ENCODE results near the gene KRT13. TPM values are rescaled to one million over a fixed set of nuclear protein-coding genes. Genes with fewer than 3 reads are reported as not detected.

The KRT13 gene
- total RNA-seq, 4 donors from 2014 or later, result 1.5 to 6.4 (median 3.0) TPM

- peaks cover 0 to 16% of the 10 kb centered on the region in 2 donors for H3K4me1 ChIP-seq
- H3K36me3 ChIP-seq, result no peaks in the 10 kb centered on the region
- H3K4me3 ChIP-seq, result no peak overlapping the region
- no peak for DNase-seq
- H3K27me3 ChIP-seq, result no peaks in the 10 kb centered on the region
- no peak for TF ChIP-seq POLR2A (IDR thresholded peaks at IDR 0.05)
- TF ChIP-seq, protein P1, sequence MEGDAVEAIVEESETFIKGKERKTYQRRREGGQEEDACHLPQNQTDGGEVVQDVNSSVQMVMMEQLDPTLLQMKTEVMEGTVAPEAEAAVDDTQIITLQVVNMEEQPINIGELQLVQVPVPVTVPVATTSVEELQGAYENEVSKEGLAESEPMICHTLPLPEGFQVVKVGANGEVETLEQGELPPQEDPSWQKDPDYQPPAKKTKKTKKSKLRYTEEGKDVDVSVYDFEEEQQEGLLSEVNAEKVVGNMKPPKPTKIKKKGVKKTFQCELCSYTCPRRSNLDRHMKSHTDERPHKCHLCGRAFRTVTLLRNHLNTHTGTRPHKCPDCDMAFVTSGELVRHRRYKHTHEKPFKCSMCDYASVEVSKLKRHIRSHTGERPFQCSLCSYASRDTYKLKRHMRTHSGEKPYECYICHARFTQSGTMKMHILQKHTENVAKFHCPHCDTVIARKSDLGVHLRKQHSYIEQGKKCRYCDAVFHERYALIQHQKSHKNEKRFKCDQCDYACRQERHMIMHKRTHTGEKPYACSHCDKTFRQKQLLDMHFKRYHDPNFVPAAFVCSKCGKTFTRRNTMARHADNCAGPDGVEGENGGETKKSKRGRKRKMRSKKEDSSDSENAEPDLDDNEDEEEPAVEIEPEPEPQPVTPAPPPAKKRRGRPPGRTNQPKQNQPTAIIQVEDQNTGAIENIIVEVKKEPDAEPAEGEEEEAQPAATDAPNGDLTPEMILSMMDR (IDR thresholded peaks at IDR 0.05), result no peak
- H3K9me3 ChIP-seq, result no peaks in the 10 kb centered on the region
- no peak overlapping the region for H3K27ac ChIP-seq
- intact Hi-C loops (cut with DNase I; ENCODE audit: low total_unique reads), result no loop called here
Observed at GRCh38 chr17:41500131-41500911, 5.1 kb downstream of the KRT13 start.

- intact Hi-C loops (cut with DNase I; ENCODE audit: low total_unique reads), result no loop called here
- H3K36me3 ChIP-seq, result no peaks in the 10 kb centered on the region
- no peak for DNase-seq
- no peaks in the 10 kb centered on the region for H3K27me3 ChIP-seq
- H3K27ac ChIP-seq, result no peak overlapping the region
- no peak overlapping the region for H3K4me3 ChIP-seq
- TF ChIP-seq POLR2A (IDR thresholded peaks at IDR 0.05), result no peak
- TF ChIP-seq, protein P1 (IDR thresholded peaks at IDR 0.05), result no peak
- no peaks in the 10 kb centered on the region for H3K9me3 ChIP-seq
- H3K4me1 ChIP-seq, result peaks cover 0 to 16% of the 10 kb centered on the region in 2 donors
Observed at GRCh38 chr17:41499714-41500113, 5.7 kb downstream of the KRT13 start.

DNA sequence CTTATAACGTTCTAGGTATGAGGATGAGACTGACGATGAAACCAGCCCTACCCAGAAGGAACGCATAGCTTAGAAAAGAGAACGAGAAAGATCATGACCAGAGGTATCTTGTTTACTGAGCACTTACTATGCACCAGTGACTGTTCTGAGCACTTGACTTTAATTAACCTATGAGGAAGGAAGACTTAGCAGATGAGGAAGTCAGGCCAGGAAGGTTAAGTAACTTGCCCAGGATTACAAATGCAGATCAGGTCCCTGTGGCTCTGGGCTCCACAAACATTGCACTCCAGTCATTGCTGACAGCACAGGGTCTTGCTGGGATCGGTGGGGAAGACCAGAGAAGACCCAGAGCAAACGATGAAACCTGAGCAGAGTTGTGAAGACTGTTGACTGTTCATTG, 7.1 kb downstream of the KRT13 start:
- no peak overlapping the region for H3K27ac ChIP-seq
- H3K4me1 ChIP-seq, result peaks cover 0 to 6% of the 10 kb centered on the region in 2 donors
- TF ChIP-seq, protein P1 (IDR thresholded peaks at IDR 0.05), result no peak
- no peak for TF ChIP-seq POLR2A (IDR thresholded peaks at IDR 0.05)
- no peak overlapping the region for H3K4me3 ChIP-seq
- no peaks in the 10 kb centered on the region for H3K36me3 ChIP-seq
- no peak for DNase-seq
- H3K27me3 ChIP-seq, result no peaks in the 10 kb centered on the region
- intact Hi-C loops (cut with DNase I; ENCODE audit: low total_unique reads), result no loop called here
- no peaks in the 10 kb centered on the region for H3K9me3 ChIP-seq

DNA sequence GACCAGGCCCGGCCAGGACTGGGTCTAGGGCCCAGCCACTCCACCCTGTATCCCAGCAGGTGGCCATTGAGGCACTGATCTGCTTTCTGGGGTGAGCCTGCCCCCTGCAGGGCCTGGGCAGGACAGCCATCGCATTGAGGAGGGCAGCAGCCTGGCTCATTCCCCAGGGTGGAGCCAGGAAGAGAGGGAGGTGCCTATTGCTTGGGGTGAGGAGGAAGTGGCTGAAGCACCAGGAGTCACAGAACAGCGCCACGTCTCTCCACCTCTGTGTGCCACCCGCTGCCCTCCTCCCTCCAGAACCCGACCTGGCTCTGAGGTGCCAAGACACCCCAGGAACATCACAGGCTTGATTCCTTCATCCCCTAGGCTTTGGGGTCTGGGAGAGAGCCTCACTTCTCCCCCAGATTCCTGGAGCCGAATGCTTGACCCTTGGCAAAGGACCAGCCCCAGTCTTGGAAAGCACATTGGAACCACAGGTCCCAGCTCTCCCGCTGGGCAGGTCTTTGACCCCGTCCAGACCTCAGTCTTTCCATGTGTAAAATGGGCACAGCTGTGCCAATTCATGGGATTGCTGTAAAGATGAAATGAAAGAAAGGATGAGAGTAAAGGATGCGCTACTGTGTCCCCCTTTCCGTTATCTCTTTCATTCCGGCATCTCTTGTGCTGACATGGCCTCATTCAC, 8.5 kb downstream of the KRT13 start:
- no peak overlapping the region for H3K27ac ChIP-seq
- TF ChIP-seq, protein P1 (IDR thresholded peaks at IDR 0.05), result peak; percentile 7 to 48 (median 25)
- no peak for TF ChIP-seq POLR2A (IDR thresholded peaks at IDR 0.05)
- H3K4me1 ChIP-seq, result no peaks in the 10 kb centered on the region
- no peaks in the 10 kb centered on the region for H3K27me3 ChIP-seq
- intact Hi-C loops (cut with DNase I; ENCODE audit: low total_unique reads), result no loop called here
- peak in 1 of 2 donors; percentile 37 for DNase-seq
- no peak overlapping the region for H3K4me3 ChIP-seq
- no peaks in the 10 kb centered on the region for H3K36me3 ChIP-seq
- no peaks in the 10 kb centered on the region for H3K9me3 ChIP-seq

GRCh38 chr17:41494524-41494923, 10.9 kb downstream of the KRT13 start:
- Histone ChIP-seq H3K9me3 (no peaks in the 10 kb centered on the region), H3K4me1 (no peaks in the 10 kb centered on the region), H3K4me3 (no peak overlapping the region), H3K27me3 (no peaks in the 10 kb centered on the region), H3K36me3 (no peaks in the 10 kb centered on the region), H3K27ac (no peak overlapping the region)
- no peak for TF ChIP-seq POLR2A (IDR thresholded peaks at IDR 0.05)
- TF ChIP-seq, protein P1 (IDR thresholded peaks at IDR 0.05), result no peak
- intact Hi-C loops (cut with DNase I; ENCODE audit: low total_unique reads), result no loop called here
- no peak for DNase-seq

All from uterus (tissue), 4 donors.